AG10803 (cell line): Measurements from ENCODE around the gene TMCO4.

ENCODE experiments used
- DNase-seq: peaks from one replicate; pipeline ENCODE4 v3.0.0; 2010; ENCODE audit warnings: low read depth
- H3K4me3 ChIP-seq: 2 replicates; pipeline ENCODE4 v1.5.1; 2011; ENCODE audit warnings: mild to moderate bottlenecking, low read length, control low read depth
- TF ChIP-seq, protein P1 (sequence below): conservative IDR thresholded peaks from 2 replicates; pipeline ENCODE4 v1.5.1; 2011; ENCODE audit warnings: mild to moderate bottlenecking, low read length, control low read depth, inconsistent platforms

Gene TMCO4

DNA sequence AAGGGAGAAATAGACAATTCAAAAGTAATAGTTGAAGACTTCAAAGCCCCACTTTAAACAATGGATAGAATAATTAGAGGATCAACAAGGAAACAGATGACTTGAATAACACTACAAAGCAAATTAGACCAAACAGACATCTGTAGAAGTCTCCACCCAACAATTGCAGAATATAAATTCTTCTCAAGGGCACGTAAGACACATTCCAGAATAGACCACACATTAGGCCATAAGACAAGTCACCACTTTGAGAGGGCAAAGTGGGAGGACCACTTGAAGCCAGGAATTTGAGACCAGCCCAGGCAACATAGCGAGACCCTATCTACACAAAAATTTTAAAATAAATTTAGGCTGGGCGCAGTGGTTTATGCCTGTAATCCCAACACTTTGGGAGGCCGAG is 35.9 kb upstream of the TMCO4 start:
- TF ChIP-seq, protein P1, sequence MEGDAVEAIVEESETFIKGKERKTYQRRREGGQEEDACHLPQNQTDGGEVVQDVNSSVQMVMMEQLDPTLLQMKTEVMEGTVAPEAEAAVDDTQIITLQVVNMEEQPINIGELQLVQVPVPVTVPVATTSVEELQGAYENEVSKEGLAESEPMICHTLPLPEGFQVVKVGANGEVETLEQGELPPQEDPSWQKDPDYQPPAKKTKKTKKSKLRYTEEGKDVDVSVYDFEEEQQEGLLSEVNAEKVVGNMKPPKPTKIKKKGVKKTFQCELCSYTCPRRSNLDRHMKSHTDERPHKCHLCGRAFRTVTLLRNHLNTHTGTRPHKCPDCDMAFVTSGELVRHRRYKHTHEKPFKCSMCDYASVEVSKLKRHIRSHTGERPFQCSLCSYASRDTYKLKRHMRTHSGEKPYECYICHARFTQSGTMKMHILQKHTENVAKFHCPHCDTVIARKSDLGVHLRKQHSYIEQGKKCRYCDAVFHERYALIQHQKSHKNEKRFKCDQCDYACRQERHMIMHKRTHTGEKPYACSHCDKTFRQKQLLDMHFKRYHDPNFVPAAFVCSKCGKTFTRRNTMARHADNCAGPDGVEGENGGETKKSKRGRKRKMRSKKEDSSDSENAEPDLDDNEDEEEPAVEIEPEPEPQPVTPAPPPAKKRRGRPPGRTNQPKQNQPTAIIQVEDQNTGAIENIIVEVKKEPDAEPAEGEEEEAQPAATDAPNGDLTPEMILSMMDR = no peak
- H3K4me3 ChIP-seq = no peak overlapping the region
- DNase-seq = peak; percentile 67

DNA sequence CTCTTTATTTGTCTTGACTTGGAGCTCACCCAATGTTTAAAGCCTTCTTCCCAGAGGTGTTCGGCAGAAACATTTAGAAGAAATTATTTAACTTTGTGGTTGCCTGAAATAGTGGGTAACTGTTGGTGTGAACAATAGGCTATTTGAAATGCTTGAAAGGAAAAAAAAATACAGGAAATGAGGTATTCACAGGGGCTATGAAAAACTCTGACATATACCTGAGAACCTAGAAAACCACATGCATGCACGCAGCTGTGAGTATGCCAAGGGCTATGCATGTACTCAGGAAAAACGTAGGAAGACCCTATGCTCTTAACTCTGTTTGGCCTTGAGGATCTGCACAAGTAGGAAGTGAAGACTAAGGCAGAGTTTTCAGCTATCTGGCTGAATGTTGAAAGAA is 31.7 kb upstream of the TMCO4 start:
- H3K4me3 ChIP-seq = no peak overlapping the region
- no peak for DNase-seq

DNA sequence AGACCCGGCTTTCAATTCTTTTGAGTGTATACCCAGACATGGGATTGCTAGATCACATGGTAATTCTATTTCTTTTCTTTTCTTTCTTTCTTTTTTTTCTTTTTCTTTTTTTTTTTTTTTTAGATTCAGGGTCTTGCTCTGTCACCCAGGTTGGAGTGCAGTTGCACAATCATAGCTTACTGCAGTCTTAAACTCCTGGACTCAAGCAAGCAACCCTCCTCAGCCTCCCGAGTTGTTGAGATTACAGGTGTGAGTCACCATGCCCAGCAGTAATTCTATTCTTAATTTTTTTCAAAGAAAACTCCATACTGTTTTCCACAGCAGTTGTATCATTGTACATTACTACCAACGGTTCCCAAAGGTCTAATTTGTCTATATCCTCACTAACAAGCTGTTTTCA is 28.8 kb upstream of the TMCO4 start:
- DNase-seq = no peak
- TF ChIP-seq, protein P1 = no peak
- H3K4me3 ChIP-seq = no peak overlapping the region

More for the DNA sequence above, 31.7 kb upstream of the TMCO4 start:
- TF ChIP-seq, protein P1 = no peak

DNA sequence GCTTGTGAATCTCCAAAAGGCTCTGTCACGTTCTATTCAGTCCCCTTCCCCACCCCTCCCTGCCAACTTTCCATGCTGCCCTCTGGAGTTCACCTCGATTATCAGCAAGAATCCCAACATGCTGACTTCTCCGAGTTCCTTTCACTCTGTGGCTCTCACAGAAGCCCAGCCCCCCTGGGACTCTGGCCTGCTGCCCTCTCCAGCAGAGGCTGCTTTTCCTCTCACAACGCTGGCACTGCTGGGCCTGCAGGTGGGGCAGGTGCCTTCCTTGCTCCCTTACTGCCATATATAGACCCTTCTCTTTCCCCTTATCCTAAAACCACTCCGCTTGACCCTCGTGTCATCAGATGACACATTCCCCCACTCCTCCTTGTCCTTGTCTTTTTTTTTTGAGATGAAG is 25.6 kb upstream of the TMCO4 start:
- H3K4me3 ChIP-seq = no peak overlapping the region
- TF ChIP-seq, protein P1 = no peak
- no peak for DNase-seq

DNA sequence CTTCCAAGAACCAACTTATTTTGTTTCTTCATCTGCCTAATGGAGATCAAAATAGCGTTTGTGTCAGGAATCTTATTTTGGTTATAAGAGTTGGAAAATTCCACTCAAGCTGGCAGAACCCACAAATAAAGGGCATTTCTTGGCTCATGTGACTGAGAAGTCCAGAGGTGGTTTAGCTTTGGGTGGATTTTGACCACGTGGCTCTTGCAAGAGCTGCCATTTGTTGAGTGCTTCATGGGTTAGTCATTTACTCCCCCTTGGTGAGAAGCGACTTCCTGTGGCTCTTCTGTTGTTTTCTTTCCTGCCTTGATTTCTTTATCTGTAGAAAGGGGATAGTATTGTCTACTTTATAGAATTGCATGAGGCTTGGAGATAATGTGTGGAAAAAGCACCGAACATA is 24.8 kb upstream of the TMCO4 start:
- DNase-seq = peak; percentile 37
- TF ChIP-seq, protein P1 = no peak
- H3K4me3 ChIP-seq = no peak overlapping the region

DNA sequence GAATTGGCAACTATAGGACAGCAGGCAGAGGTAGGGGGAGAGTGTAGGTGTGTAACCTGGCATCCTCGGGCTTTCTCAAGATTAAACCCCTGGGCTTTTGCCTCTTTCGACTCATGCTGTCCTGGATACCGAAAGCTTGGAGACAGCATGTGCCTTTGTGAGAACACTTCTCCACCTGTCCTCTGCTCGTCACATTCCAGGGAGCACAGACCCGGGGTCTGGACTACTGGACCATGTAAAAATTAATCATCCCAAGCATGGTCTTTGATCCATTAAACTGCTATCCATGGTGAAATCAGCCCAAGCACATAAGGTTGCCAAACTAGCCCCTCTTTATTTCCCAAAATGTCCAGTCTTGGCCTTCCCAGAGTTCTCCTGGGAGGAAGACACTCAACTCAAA is 24.3 kb upstream of the TMCO4 start:
- TF ChIP-seq, protein P1 = no peak
- H3K4me3 ChIP-seq = no peak overlapping the region
- DNase-seq = no peak

DNA sequence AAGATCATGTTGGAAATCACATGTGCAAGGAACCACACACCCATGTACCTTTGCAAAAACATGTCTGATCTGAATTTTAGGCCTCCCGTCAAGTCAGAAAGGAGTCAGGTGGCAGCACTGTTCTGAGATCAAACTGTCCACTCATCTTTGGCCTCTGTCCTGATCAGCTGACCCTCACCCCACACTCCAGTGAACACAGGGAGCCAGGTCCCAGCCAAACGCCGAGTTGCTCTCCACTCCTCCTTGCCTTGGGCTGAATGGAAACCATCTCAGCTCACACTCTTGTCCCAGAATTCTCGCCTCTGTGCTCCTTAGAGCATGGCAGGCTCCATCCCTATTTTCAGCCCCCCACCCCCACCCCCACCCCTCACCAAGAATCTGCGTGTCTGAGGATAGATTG is 20.0 kb upstream of the TMCO4 start:
- DNase-seq = no peak
- no peak overlapping the region for H3K4me3 ChIP-seq
- TF ChIP-seq, protein P1 = no peak
